HUES6 (cell line): ENCODE data around the gene VASP.
A peak's percentile ranks its signal among the peaks of the same experiment; 100 is the strongest.
"Not testable (repeated sequence)": the region's sequence is repeated elsewhere in the genome, so short reads cannot be mapped to it uniquely, and the experiment has no call there.

Experiments used
- H3K27ac ChIP-seq: 2 replicates; pipeline ENCODE4 v1.7.0; 2013; ENCODE audit warnings: low read depth, mild to moderate bottlenecking, low read length, inconsistent platforms
- H3K27me3 ChIP-seq: 2 replicates; pipeline ENCODE4 v1.6.1; 2013; ENCODE audit warnings: low read length; ENCODE audit not compliant: control insufficient read depth, insufficient read depth
- H3K36me3 ChIP-seq: 2 replicates; pipeline ENCODE4 v1.6.1; 2013; ENCODE audit warnings: low read length; ENCODE audit not compliant: control insufficient read depth, insufficient read depth
- H3K4me1 ChIP-seq: 2 replicates; pipeline ENCODE4 v1.6.1; 2013; ENCODE audit warnings: low read length; ENCODE audit not compliant: control insufficient read depth, insufficient read depth
- H3K4me3 ChIP-seq: 2 replicates; pipeline ENCODE4 v1.5.1; 2013; ENCODE audit warnings: low read depth, low read length
- H3K9ac ChIP-seq: one replicate; pipeline ENCODE4 v1.6.1; 2013; ENCODE audit warnings: mild to moderate bottlenecking, low read length
- H3K9me3 ChIP-seq: 2 replicates; pipeline ENCODE4 v1.6.1; 2013; ENCODE audit warnings: low read depth, low read length; ENCODE audit not compliant: control insufficient read depth, insufficient read depth

The VASP gene

DNA sequence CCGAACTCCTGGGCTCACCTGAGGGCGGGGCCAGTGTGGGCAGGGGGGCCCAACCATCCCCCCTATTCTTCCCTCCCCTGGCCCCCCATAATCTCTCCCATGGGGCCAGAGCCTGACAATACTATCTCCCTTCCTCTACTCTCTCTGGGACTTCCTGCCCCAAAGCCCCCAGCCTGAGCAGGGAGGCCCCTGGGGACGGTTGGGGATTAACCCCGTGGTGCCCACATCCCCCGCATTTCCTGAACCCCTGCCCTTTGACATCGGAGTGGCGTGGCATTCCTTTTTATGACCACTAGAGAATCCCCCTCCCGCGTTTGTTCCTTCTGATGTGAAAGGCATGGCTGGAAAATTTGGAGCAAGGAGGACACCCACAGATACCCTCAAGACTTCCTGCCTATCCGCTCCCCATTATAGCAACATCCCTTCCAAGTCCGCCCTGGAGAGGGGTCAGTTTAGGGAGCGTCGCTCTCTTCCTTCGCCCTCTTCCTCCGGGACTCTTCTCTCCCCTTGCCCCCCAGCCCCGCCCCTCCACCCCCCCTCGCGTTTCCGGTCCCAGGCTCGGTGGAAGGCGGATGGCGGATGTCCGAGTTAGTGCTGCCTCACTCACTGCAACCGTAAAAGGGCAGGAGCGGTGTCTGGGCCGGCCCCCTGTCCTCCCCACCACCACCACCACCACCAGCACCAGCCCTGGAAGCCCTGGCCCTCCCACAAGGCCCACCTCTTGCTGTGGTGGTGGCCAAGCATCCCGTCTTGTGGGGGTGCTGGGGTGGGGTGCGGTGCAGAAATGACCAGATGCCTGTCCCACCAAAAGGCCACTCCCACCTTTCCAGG lies 1.8 kb downstream of the VASP start:
- peaks cover 19% of the 10 kb centered on the region for H3K4me1 ChIP-seq
- no peaks in the 10 kb centered on the region for H3K27me3 ChIP-seq
- H3K36me3 ChIP-seq, result peaks cover 9% of the 10 kb centered on the region
- peak overlapping the region; percentile 72 for H3K9ac ChIP-seq
- H3K27ac ChIP-seq, result peak overlapping the region; percentile 84; the same call in 1 of the 2 replicates
- no peaks in the 10 kb centered on the region for H3K9me3 ChIP-seq
- H3K4me3 ChIP-seq, result peak overlapping the region; percentile 100

DNA sequence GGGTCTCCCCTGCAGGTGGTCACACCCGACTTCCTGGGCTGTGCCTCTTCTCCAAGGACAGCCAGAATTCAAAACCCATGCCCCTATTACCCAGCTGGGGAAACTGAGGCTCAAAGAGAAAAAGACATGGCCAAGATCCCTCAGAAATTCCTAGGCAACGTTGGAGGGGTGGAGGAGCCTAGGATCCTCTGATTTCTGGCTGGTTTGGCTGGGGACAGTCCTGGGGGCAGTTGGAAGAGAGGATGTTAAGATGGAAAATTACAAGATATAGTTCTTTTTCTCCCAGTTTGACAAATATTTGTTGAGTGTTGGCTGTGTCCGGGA lies 2.4 kb downstream of the VASP start:
- peak overlapping the region; percentile 72; the same call in 1 of the 2 replicates for H3K27ac ChIP-seq
- H3K9me3 ChIP-seq, result no peaks in the 10 kb centered on the region
- peaks cover 19% of the 10 kb centered on the region for H3K4me1 ChIP-seq
- peaks cover 9% of the 10 kb centered on the region for H3K36me3 ChIP-seq
- no peaks in the 10 kb centered on the region for H3K27me3 ChIP-seq
- H3K9ac ChIP-seq, result peak overlapping the region; percentile 72
- H3K4me3 ChIP-seq, result peak overlapping the region; percentile 58

DNA sequence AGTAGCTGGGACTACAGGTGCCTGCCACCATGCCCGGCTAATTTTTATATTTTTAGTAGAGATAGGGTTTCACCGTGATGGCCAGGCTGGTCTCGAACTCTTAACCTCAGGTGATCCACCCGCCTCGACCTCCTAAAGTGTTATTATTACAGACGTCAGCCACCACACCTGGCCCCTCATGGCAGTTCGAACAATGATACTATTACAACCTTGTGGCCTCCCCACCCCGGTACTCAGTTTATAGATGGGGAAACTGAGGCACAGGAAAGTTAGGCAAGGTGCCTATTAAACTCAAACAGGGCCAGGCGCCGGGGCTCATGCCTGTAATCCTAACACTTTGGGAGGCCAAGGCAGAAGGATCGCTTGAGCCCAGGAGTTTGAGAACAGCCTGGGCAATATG lies 3.1 kb downstream of the VASP start:
- H3K36me3 ChIP-seq, result peaks cover 13% of the 10 kb centered on the region
- H3K4me1 ChIP-seq, result peaks cover 18% of the 10 kb centered on the region
- not testable (repeated sequence) for H3K9me3 ChIP-seq, H3K4me3 ChIP-seq, H3K27me3 ChIP-seq, H3K9ac ChIP-seq, H3K27ac ChIP-seq

DNA sequence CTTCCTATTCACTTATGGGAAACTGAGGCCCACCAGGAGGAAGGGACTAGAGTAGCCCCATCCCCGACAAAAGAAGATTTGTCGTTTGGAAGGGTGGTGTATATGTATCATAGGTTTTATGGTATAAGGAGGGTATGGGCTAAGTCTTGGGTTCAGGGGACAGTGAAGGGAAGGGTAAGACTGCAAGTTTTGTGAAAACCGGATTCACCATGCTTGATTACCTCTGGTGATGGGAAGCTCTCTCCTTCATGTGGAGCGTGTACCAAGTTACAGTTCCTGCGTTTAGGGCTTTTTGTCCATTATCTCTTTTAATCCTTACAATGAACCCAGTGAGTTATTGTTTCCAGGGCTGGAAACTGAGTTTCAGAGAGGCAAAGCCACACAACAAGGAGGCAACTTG lies 3.8 kb downstream of the VASP start:
- Histone ChIP-seq H3K4me1 (peaks cover 13% of the 10 kb centered on the region), H3K9me3 (no peaks in the 10 kb centered on the region), H3K27me3 (no peaks in the 10 kb centered on the region), H3K4me3 (no peak overlapping the region), H3K27ac (no peak overlapping the region), H3K9ac (no peak overlapping the region), H3K36me3 (peaks cover 19% of the 10 kb centered on the region)

DNA sequence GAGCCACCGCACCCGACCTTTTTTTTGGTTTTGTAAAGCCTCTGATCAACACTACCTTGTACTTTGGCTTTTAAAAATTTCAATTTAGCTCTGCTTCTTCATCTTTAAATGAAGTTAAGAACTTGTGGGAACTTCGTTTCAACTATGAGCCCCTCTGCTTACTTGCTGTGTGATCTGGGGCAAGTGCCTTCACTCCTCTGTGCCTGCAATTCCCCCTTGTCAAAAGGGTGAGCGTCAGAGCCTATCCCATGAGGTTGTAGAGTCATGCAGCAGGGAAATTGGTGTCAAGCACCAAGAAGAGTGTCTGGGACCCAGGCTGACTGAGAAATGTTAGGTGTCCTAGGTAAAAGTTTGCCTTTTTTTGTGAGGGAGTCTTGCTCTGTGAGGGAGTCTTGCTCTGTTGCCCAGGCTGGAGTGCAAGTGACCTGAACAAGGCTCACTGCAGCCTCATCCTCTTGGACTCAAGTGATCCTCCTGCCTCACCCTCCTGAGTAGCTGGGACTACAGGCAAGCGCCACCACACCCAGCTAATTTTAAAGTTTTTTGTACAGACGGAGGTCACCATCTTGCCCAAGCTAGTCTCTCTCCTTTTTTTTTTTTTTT lies 5.7 kb downstream of the VASP start:
- H3K36me3 ChIP-seq, result peaks cover 31% of the 10 kb centered on the region
- H3K4me1 ChIP-seq, result peaks cover 11% of the 10 kb centered on the region; the same call in 1 of the 2 replicates
- H3K4me3 ChIP-seq, result no peak overlapping the region
- H3K27me3 ChIP-seq, result no peaks in the 10 kb centered on the region
- H3K9ac ChIP-seq, result no peak overlapping the region
- no peaks in the 10 kb centered on the region for H3K9me3 ChIP-seq
- no peak overlapping the region for H3K27ac ChIP-seq

DNA sequence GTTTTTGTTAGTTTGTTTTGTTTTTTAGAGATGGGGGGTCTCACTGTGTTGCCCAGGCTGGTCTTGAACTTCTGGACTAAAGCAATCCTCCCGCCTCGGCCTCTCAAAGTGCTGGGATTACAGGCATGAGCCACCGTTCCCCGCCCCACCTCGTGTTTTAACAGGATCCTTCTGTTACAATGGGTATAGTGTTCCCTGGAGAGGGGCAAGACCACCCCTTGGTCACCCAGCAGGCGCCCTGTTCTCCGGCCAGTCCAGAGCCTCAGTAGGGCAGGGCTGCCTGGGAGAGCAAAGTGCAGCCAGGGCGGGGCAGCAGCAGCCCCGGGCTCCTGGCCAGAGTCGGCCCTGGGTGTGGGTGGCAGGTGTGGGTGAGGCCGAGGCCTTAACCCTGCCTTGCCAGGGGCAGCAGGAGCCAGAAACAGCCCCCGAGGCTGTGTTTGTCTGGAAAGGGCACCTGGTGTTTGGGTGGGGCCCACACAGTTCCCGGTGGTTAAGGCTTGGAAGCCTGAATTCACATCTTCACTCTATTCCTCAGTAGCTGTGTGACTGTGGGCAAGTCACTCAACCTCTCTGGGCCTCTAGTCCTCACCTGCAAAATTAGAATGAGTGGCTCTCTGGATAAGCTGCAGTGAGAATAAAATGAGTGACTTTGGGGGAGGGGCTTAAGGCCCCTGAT lies 7.2 kb downstream of the VASP start:
- Histone ChIP-seq H3K4me1 (peaks cover 9% of the 10 kb centered on the region; the same call in 1 of the 2 replicates), H3K27me3 (no peaks in the 10 kb centered on the region), H3K9me3 (no peaks in the 10 kb centered on the region), H3K9ac (no peak overlapping the region), H3K36me3 (peaks cover 44% of the 10 kb centered on the region), H3K27ac (no peak overlapping the region), H3K4me3 (no peak overlapping the region)

DNA sequence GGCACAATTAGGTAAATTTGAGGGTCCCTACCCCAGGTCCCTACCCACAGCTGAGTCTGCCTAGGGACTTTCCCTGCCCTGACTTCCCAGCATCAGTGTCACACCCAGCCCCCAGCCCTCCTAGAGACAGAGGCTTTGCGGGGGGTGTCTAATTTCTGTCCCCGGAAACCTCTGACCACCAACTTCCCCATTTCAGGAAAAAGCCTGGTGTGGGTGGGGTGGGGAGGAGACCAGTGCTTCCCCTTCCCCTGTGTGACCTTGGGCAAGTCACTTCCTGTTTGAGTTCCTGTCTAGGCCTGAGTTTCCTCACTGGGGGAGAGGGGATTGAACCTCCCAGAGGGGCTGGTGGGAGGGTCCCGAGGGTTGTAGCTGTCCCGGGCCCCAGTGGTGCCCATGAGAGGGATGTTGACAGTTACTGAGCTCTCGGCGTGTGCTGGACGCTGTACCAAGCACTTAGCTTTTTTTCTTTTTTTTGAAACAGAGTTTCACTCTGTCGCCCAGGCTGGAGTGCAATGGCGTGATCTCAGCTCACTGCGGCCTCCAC lies 7.9 kb downstream of the VASP start:
- Histone ChIP-seq H3K4me3 (no peak overlapping the region), H3K9ac (no peak overlapping the region), H3K27ac (no peak overlapping the region)

DNA sequence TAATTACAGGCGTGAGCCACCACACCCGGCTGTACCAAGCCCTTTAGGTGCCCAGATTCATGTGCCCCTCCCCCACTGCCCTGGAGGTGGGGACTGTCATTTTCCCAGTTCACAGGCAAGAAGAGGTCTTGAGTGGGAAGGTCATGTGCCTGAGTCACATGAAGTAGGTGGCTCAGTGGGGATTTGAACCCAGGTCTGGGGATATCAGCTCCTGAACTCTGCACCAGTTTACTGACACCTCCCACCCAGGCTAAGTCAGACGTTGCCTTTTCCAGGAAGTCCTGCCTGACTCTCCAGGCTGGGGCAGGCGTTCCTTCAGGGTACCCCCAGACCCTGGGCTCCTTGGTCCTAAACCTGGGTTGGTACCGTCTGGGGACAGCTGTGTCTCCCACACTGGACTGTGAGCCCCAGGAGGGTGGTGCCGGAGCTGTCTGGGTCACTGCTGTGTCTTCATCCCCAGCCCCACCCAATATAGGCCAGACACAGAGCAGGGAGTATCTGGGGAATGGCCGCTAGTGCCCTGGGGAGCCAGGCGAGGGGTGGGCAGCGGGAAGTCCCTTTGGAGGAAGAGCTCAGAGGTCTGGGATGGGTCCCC lies 8.6 kb downstream of the VASP start:
- H3K27me3 ChIP-seq, result no peaks in the 10 kb centered on the region
- H3K36me3 ChIP-seq, result peaks cover 54% of the 10 kb centered on the region
- no peak overlapping the region for H3K27ac ChIP-seq
- no peaks in the 10 kb centered on the region for H3K9me3 ChIP-seq
- no peak overlapping the region for H3K4me3 ChIP-seq
- no peak overlapping the region for H3K9ac ChIP-seq
- peaks cover 5% of the 10 kb centered on the region; the same call in 1 of the 2 replicates for H3K4me1 ChIP-seq

More for the DNA sequence above, 7.9 kb downstream of the VASP start:
- Histone ChIP-seq H3K36me3 (peaks cover 48% of the 10 kb centered on the region), H3K9me3 (no peaks in the 10 kb centered on the region), H3K27me3 (no peaks in the 10 kb centered on the region), H3K4me1 (peaks cover 5% of the 10 kb centered on the region; the same call in 1 of the 2 replicates)

DNA sequence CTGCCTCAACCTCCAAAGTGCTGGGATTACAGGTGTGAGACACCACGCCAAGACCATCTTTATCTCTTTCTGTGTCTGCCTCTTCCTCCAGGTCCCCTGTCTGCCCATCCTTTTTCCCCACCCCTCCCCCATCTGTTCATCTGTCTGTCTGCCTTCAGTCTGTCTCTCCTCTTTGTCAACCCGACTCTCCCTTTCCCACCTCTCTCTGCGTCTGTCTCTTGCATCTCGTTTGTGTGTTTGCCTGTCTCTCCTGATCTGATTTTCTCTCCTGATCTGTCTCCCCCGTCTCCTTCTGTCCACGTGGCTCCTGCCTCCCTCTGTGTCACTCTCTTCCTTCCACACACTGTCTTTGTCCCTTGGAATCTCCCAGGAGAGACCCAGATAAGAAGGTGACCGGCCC lies 10.0 kb downstream of the VASP start:
- H3K27ac ChIP-seq, result no peak overlapping the region
- no peaks in the 10 kb centered on the region for H3K9me3 ChIP-seq
- H3K4me1 ChIP-seq, result peaks cover 5% of the 10 kb centered on the region; the same call in 1 of the 2 replicates
- H3K9ac ChIP-seq, result no peak overlapping the region
- peaks cover 64% of the 10 kb centered on the region for H3K36me3 ChIP-seq
- H3K4me3 ChIP-seq, result no peak overlapping the region
- H3K27me3 ChIP-seq, result no peaks in the 10 kb centered on the region

DNA sequence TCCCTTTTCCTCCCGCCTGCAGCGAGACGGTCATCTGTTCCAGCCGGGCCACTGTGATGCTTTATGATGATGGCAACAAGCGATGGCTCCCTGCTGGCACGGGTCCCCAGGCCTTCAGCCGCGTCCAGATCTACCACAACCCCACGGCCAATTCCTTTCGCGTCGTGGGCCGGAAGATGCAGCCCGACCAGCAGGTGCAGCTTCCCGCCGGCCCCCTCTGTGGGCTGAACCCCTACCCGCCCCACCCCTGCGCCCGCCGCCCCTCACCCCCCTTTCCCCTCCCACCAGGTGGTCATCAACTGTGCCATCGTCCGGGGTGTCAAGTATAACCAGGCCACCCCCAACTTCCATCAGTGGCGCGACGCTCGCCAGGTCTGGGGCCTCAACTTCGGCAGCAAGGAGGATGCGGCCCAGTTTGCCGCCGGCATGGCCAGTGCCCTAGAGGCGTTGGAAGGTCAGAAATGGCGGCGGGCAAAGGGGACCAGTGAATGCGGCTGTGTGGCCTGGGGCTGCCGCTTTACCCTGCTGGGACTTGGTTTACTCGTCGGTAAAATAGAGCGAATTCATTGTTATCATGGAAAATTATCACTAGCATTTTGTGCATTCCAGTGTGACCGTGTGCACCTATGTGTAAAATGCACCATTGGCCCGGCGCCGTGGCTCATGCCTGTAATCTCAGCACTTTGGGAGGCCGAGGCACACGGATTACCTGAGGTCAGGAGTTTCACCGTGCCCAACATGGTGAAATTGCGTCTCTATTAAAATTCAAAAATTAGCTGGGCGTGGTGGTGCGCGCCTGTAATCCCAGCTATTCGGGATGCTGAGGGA lies 10.6 kb downstream of the VASP start:
- Histone ChIP-seq H3K27me3 (no peaks in the 10 kb centered on the region), H3K9ac (no peak overlapping the region), H3K36me3 (peaks cover 67% of the 10 kb centered on the region), H3K4me1 (peaks cover 5% of the 10 kb centered on the region; the same call in 1 of the 2 replicates), H3K9me3 (no peaks in the 10 kb centered on the region), H3K27ac (no peak overlapping the region), H3K4me3 (no peak overlapping the region)
